C4-2B (cell line): Measurements from ENCODE around the gene SKP2.

Experiments used
- CTCF ChIP-seq: fragments of 450-650 bp; conservative IDR thresholded peaks from 2 replicates; pipeline ENCODE4 v1.5.1; 2017; ENCODE audit warnings: mild to moderate bottlenecking
- ZFX ChIP-seq: fragments of 450-650 bp; IDR thresholded peaks from 2 replicates; pipeline ENCODE4 v1.6.1; 2017

DNA sequence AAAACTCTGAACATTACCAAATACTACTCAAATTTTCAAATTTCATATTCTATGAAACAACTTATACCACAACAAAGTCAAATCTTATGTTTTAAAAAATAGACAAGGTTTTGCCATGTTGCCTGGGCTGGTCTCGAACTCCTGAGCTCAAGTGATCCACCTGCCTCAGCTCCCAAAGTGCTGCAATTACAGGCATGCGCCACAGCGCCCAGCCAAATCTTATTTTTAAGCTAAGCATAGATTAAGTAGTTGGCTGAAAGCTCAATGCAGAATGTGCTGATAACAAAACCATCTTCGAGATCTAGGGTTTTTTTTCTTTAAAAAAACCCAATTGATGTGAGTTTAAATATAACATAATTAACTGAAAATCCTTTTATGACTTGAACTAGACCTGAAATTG lies 6.6 kb upstream of the SKP2 start:
- TF ChIP-seq CTCF (no peak), ZFX (no peak)
